ENCODE results near the gene PTBP3.
"Not testable (repeated sequence)": the region's sequence is repeated elsewhere in the genome, so short reads cannot be mapped to it uniquely, and the experiment has no call there.

The PTBP3 gene

GRCh38 chr9:112379177-112380101, 46.0 kb upstream of the PTBP3 start:
- in situ Hi-C loops (cut with MboI; ENCODE audit: low pct_unique_long_range_greater_than_20kb, low sequenced_read_pairs, unreplicated experiment) = no loop called here
- TF ChIP-seq CTCF (IDR thresholded peaks at IDR 0.05; ENCODE audit: extremely low read depth, insufficient read depth, missing control alignments) = no peak
- peak; percentile 96 for DNase-seq (ENCODE audit: low spot score)

DNA sequence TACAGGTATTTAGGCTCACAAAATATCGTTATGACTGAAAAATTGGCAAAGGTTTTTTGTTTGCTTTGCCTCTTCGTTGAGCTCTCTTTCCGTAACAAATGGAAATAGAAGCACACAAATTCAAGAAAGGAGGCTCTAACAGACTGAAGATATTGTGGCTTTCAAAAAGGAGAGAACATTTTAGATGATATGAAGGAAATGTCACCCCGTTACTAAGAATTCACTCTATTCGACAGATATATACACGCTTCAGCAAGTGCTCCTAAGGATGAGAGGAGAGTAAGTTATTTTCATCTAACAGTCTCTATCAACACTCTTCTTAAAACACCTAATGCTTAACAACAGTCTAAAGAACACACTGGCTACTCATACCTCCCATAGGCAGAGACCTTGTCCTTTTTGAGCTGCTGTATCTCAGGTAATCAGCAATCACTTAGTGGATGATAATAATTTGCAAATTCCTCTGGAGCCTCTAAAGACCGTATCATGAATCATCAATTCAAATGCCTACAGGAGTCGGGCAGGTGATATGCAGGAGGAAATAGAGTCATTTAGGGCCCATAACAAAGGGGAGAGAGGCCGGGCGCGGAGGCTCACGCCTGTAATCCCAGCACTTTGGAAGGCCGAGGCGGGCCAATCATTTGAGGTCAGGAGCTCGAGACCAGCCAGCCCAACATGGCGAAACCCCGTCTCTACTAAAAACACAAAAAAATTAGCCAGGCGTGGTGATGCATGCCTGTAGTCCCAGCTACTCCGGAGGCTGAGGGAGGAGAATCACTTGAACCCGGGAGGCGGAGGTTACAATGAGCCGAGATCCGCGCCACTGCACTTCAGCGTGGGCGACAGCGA, 45.1 kb upstream of the PTBP3 start:
- TF ChIP-seq CTCF (IDR thresholded peaks at IDR 0.05; ENCODE audit: extremely low read depth, insufficient read depth, missing control alignments) = no peak
- no peak for DNase-seq (ENCODE audit: low spot score)
- in situ Hi-C loops (cut with MboI; ENCODE audit: low pct_unique_long_range_greater_than_20kb, low sequenced_read_pairs, unreplicated experiment) = no loop called here

DNA sequence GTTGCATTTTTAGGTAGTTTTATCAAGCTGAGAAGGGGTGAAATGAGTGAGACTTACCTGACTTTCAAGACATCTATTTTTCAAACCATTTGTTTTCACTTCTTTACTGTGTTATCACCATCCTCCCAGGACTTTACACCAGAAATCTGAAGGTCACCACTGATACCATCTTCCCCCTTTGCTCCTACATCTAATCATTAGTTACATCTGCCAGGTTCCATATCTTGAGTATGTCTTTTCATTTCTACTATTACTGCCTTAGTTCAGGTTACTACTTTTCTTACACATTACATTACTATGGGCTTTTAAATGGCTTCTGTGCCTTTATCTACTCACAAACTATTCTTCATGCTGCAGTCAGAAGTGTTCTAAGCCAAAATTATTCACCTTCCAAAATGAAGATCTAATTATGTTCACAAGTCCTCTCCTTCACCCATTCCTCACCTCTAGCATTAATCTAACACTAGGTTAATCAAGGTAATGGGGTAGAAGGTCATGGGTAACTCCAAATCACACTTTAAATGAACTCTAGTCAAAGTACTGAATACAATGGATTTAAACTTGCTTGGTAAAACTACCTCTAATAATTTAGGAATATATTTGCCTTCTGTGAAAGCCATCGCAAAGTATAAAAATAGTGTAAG, 44.4 kb upstream of the PTBP3 start:
- no peak for TF ChIP-seq CTCF (IDR thresholded peaks at IDR 0.05; ENCODE audit: extremely low read depth, insufficient read depth, missing control alignments)
- in situ Hi-C loops (cut with MboI; ENCODE audit: low pct_unique_long_range_greater_than_20kb, low sequenced_read_pairs, unreplicated experiment) = no loop called here
- DNase-seq (ENCODE audit: low spot score) = no peak

- no peak for DNase-seq (ENCODE audit: low spot score)
- TF ChIP-seq CTCF (IDR thresholded peaks at IDR 0.05; ENCODE audit: extremely low read depth, insufficient read depth, missing control alignments) = no peak
- in situ Hi-C loops (cut with MboI; ENCODE audit: low pct_unique_long_range_greater_than_20kb, low sequenced_read_pairs, unreplicated experiment) = no loop called here
Observed at GRCh38 chr9:112377087-112377486, 43.7 kb upstream of the PTBP3 start.

DNA sequence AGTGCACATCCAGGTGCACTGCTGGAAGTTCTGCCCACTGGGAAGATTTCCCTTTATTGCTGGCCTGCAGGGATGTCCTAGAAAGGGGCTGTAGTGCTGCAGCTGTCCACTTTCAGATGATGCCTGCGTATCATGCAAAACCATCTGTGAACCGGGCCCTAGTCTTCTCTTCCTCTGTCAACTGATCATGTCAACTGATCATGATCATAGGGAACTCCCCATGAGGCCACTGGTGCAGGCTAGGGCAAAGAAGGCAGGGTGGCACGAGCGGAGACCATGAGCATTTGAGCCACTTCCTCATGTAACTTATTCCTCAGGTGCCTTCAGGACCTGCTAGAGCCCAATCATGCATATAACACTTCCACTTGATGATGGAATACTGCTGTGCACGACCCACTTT, 41.9 kb upstream of the PTBP3 start:
- in situ Hi-C loops (cut with MboI; ENCODE audit: low pct_unique_long_range_greater_than_20kb, low sequenced_read_pairs, unreplicated experiment) = no loop called here
- TF ChIP-seq CTCF (IDR thresholded peaks at IDR 0.05; ENCODE audit: extremely low read depth, insufficient read depth, missing control alignments) = no peak
- no peak for DNase-seq (ENCODE audit: low spot score)

- DNase-seq (ENCODE audit: low spot score) = not testable (repeated sequence)
- in situ Hi-C loops (cut with MboI; ENCODE audit: low pct_unique_long_range_greater_than_20kb, low sequenced_read_pairs, unreplicated experiment) = loop anchor here (25.0 kb wide), 1 partner anchor 612 kb away; no protein-coding TSS in a partner anchor
Observed at GRCh38 chr9:112374232-112374631, 40.8 kb upstream of the PTBP3 start.

DNA sequence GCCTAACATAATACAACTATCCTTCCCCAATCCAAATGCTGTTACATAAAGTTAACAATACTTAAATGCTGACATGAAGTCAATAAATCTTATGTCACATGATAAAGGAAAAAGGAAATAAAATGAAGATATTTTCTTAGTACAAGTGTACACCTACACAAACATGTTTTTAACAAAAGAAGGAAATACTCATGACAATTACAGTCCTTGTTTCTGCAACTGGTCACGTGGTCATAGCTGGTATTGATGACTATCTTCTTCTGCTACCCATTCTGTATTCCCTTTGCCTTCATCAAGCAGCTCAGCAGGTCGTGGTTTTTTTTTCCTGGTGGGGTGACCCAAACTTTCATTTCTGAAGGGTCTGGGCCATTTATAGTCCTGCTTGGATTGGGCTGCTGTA, 40.2 kb upstream of the PTBP3 start:
- not testable (repeated sequence) for DNase-seq (ENCODE audit: low spot score)
- in situ Hi-C loops (cut with MboI; ENCODE audit: low pct_unique_long_range_greater_than_20kb, low sequenced_read_pairs, unreplicated experiment) = loop anchor here (25.0 kb wide), 1 partner anchor 611 kb away; no protein-coding TSS in a partner anchor

Data from GM13977 (cell line).